ENCODE measurements around the gene HERC4.

DNA sequence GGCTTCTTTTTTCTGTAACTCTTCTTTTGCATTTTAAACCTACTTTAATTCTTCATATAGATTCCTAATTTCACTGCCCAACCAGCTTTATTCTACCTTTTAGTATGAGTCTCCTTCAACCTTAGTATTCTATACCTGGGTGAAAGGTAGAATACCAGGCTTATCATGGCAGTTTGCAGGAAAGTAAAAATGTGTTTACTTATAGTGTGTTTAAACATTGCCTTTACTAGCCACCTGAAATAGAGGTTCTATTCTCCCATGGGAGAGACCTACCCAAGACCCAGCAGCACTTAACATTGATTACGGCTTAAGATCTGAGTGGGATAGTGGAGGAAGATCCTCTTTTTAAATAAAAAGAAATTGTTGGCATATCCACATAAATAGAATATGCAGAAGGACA lies 32.6 kb upstream of the HERC4 start:
- TF ChIP-seq CTCF (IDR thresholded peaks at IDR 0.05) (no peak), EZH2phosphoT487 (IDR thresholded peaks at IDR 0.05) (no peak), EZH2 (IDR thresholded peaks at IDR 0.05) (no peak)

All from neural progenitor cell (in vitro differentiated cells).